Endothelial cell of umbilical vein (primary cell): ENCODE results near the gene TRIM37. TPM values are rescaled to one million over a fixed set of nuclear protein-coding genes. Genes with fewer than 3 reads are reported as not detected.

Experiments
- BruUV-seq: library from RNA; stranded (reverse); fragments of 400-500 nt; replicated peaks from 2 replicates; lab custom pipeline; 2021; lab: Mats Ljungman, UMichigan
- CTCF ChIA-PET: fragments of 300-600, 350-600 bp; sonication (Branson Sonifier 250); formaldehyde crosslinking; loops from one replicate; lab custom pipeline; 2021; ENCODE audit warnings: antibody characterized with exemption, inconsistent platforms; lab: Charles Lee
- POLR2A ChIA-PET: fragments of 300-600, 350-600 bp; sonication (Branson Sonifier 250); formaldehyde crosslinking; loops from one replicate; lab custom pipeline; 2021; ENCODE audit warnings: antibody characterized with exemption, inconsistent platforms; lab: Charles Lee
- DNase-seq: peaks from one replicate; pipeline ENCODE4 v3.0.0-alpha.2; 2011; ENCODE audit warnings: low read depth, low spot score
- FAIRE-seq: peaks from 2 replicates; lab custom pipeline; 2011; peaks lifted over from hg19 to GRCh38; lab: Jason Lieb, UNC
- H2AFZ ChIP-seq: 2 replicates; pipeline ENCODE4 v1.6.0; 2012; ENCODE audit warnings: low read depth, low read length, control low read depth, inconsistent platforms
- H3K27ac ChIP-seq: 2 replicates; pipeline ENCODE4 v1.5.1; 2011; ENCODE audit warnings: low read depth, mild to moderate bottlenecking, control low read depth, low read length, moderate library complexity; ENCODE audit not compliant: insufficient read depth
- H3K27me3 ChIP-seq, 2 experiments: 2 replicates each; pipeline versions ENCODE4 v1.6.0 to v1.6.1; 2011; ENCODE audit warnings: low read length in 2 of 2, mixed read lengths in 1 of 2; ENCODE audit not compliant: control insufficient read depth in 2 of 2, insufficient read depth in 2 of 2
- H3K36me3 ChIP-seq, 2 experiments: 2 replicates in 1 of 2; 3 replicates in 1 of 2; pipeline ENCODE4 v1.5.1; 2011; ENCODE audit warnings: low read length in 2 of 2, mild to moderate bottlenecking in 1 of 2, moderate library complexity in 1 of 2; ENCODE audit not compliant: control insufficient read depth in 2 of 2, insufficient read depth in 2 of 2; ENCODE audit errors: extremely low read depth in 1 of 2
- H3K4me1 ChIP-seq: 3 replicates; pipeline ENCODE4 v1.5.1; 2011; ENCODE audit warnings: mild to moderate bottlenecking, low read length; ENCODE audit not compliant: control insufficient read depth, insufficient read depth; ENCODE audit errors: extremely low read depth
- H3K4me2 ChIP-seq: 2 replicates; pipeline ENCODE4 v1.6.1; 2011; ENCODE audit warnings: low read length, control low read depth, mixed read lengths; ENCODE audit not compliant: insufficient read depth
- H3K4me3 ChIP-seq, 3 experiments: fragments of 200-600 bp in 1 of 3; sonication (generic), shearing (Covaris generic) in 1 of 3; replicated peaks in 1 of 3; 2 replicates each; pipeline ENCODE4 v1.5.1; 2011 to 2016; ENCODE audit warnings: control low read depth in 3 of 3, low read length in 3 of 3, mild to moderate bottlenecking in 2 of 3, inconsistent platforms in 1 of 3, low read depth in 1 of 3, moderate library complexity in 1 of 3; ENCODE audit not compliant: insufficient read depth in 1 of 3
- H3K79me2 ChIP-seq: 2 replicates; pipeline ENCODE4 v1.6.0; 2012; ENCODE audit warnings: low read length, inconsistent platforms; ENCODE audit not compliant: control insufficient read depth, insufficient read depth
- H3K9ac ChIP-seq: replicated peaks from 2 replicates; pipeline ENCODE3; 2011; ENCODE audit warnings: low read length, control low read depth; ENCODE audit not compliant: insufficient read depth; ENCODE audit errors: extremely low read depth
- H3K9me1 ChIP-seq: replicated peaks from 3 replicates; pipeline ENCODE4 v1.6.0; 2011; ENCODE audit warnings: mild to moderate bottlenecking, low read length; ENCODE audit not compliant: control insufficient read depth, insufficient read depth; ENCODE audit errors: extremely low read depth
- H3K9me3 ChIP-seq: replicated peaks from 2 replicates; pipeline ENCODE4 v1.5.1; 2012; ENCODE audit warnings: low read length, inconsistent platforms; ENCODE audit not compliant: control insufficient read depth, insufficient read depth
- H4K20me1 ChIP-seq: replicated peaks from 2 replicates; pipeline ENCODE3; 2011; ENCODE audit warnings: mild to moderate bottlenecking, low read length; ENCODE audit not compliant: control insufficient read depth, insufficient read depth; ENCODE audit errors: extremely low read depth
- EZH2 ChIP-seq: IDR thresholded peaks from 2 replicates; pipeline ENCODE4 v1.6.1; 2012; ENCODE audit warnings: borderline replicate concordance, low read depth, mild to moderate bottlenecking, moderate library complexity, low read length, inconsistent platforms; ENCODE audit not compliant: severe bottlenecking
- FOS ChIP-seq: IDR thresholded peaks from 2 replicates; pipeline ENCODE4 v1.6.1; 2011; ENCODE audit warnings: mild to moderate bottlenecking, low read length, moderate library complexity, borderline replicate concordance; ENCODE audit not compliant: insufficient read depth
- GATA2 ChIP-seq: IDR thresholded peaks from 2 replicates; pipeline ENCODE4 v1.7.0; 2011; ENCODE audit warnings: low read depth, mild to moderate bottlenecking, moderate library complexity, mixed read lengths, low read length; ENCODE audit not compliant: insufficient read length, insufficient read depth
- JUN ChIP-seq: IDR thresholded peaks from 2 replicates; pipeline ENCODE4 v1.6.1; 2011; ENCODE audit warnings: borderline replicate concordance, low read depth; ENCODE audit not compliant: insufficient read length, insufficient read depth
- MAX ChIP-seq: IDR thresholded peaks from 2 replicates; pipeline ENCODE4 v1.6.1; 2011; ENCODE audit not compliant: insufficient read depth, insufficient read length
- MYC ChIP-seq: IDR thresholded peaks from one replicate; pipeline ENCODE4 v1.6.1; 2011; ENCODE audit warnings: mild to moderate bottlenecking, low read depth, low read length
- POLR2A ChIP-seq: IDR thresholded peaks from 2 replicates; pipeline ENCODE4 v1.6.1; 2012; ENCODE audit warnings: low read depth, mild to moderate bottlenecking, control low read depth, low read length
- POLR2AphosphoS5 ChIP-seq: IDR thresholded peaks from 2 replicates; pipeline ENCODE4 v1.6.1; 2012; ENCODE audit warnings: low read depth, mild to moderate bottlenecking, control low read depth, low read length, moderate library complexity; ENCODE audit not compliant: insufficient read depth
- dilution Hi-C: fragments of 300-500 bp; cut with MboI; formaldehyde crosslinking; loops from one replicate; pipeline ENCODE4 v1.15.0; 2019; ENCODE audit warnings: low sequenced_read_pairs; ENCODE audit not compliant: extremely low pct_ligation_motif_present
- intact Hi-C: fragments of 100-400 bp; cut with micrococcal nuclease; formaldehyde crosslinking; loops from one replicate; pipeline ENCODE4 v1.10.0; 2022
- polyA plus RNA-seq, 4 experiments: library from polyadenylated mRNA; depleted of rRNA in 3 of 4; stranded (reverse) in 3 of 4; unstranded in 1 of 4; fragments of >200 nt; gene quantifications; 2 replicates each; pipeline versions ENCODE4 v1.2.1 to v1.2.3, GENCODE V29; 2011 to 2012; ENCODE audit warnings: missing spikeins in 1 of 4
- total RNA-seq: library from RNA; stranded (reverse); gene quantifications from 2 replicates; pipeline ENCODE4 v1.2.3, GENCODE V29; 2021
- TF ChIP-seq, protein P1 (sequence below), 2 donors: IDR thresholded peaks; 1 replicate in 1 of 2; 2 replicates in 1 of 2; pipeline ENCODE4 v1.5.1; 2011; ENCODE audit warnings: low read length in 2 of 2, mild to moderate bottlenecking in 2 of 2, moderate library complexity in 2 of 2, control low read depth in 1 of 2, inconsistent platforms in 1 of 2, low read depth in 1 of 2; ENCODE audit not compliant: insufficient read depth in 1 of 2; ENCODE audit errors: extremely low read depth in 1 of 2

Gene TRIM37
- total and polyA plus RNA-seq, 2 donors (not counting 3 experiments of a cell fraction or from before 2014, with no cell fraction given): 18.8 to 41.9 TPM

GRCh38 chr17:59093702-59094231, 12.9 kb downstream of the TRIM37 start:
- Histone ChIP-seq H3K9ac (peak overlapping the region; percentile 59), H2AFZ (peak overlapping the region; percentile 66), H3K9me3 (no peaks in the 10 kb centered on the region), H3K36me3 (peaks cover 0 to 5% of the 10 kb centered on the region in 2 experiments), H3K4me3 (peak overlapping the region in 1 of 3 experiments; percentile 25), H4K20me1 (no peaks in the 10 kb centered on the region), H3K4me2 (peak overlapping the region; percentile 81), H3K27ac (peak overlapping the region; percentile 83), H3K27me3 (no peaks in the 10 kb centered on the region), H3K4me1 (peaks cover 27% of the 10 kb centered on the region), H3K9me1 (no peaks in the 10 kb centered on the region), H3K79me2 (peaks cover 43% of the 10 kb centered on the region)
- DNase-seq (peak; percentile 93), FAIRE-seq (peak; percentile 56)
- peak; percentile 38 for TF ChIP-seq JUN
- peak; percentile 41 for TF ChIP-seq FOS
- no peak for TF ChIP-seq POLR2A
- TF ChIP-seq EZH2: no peak
- peak; percentile 65 for TF ChIP-seq GATA2
- TF ChIP-seq POLR2AphosphoS5: peak; percentile 52
- TF ChIP-seq, protein P1, sequence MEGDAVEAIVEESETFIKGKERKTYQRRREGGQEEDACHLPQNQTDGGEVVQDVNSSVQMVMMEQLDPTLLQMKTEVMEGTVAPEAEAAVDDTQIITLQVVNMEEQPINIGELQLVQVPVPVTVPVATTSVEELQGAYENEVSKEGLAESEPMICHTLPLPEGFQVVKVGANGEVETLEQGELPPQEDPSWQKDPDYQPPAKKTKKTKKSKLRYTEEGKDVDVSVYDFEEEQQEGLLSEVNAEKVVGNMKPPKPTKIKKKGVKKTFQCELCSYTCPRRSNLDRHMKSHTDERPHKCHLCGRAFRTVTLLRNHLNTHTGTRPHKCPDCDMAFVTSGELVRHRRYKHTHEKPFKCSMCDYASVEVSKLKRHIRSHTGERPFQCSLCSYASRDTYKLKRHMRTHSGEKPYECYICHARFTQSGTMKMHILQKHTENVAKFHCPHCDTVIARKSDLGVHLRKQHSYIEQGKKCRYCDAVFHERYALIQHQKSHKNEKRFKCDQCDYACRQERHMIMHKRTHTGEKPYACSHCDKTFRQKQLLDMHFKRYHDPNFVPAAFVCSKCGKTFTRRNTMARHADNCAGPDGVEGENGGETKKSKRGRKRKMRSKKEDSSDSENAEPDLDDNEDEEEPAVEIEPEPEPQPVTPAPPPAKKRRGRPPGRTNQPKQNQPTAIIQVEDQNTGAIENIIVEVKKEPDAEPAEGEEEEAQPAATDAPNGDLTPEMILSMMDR (IDR thresholded peaks at IDR 0.05; ENCODE audit: extremely low read depth in 1 of 2, insufficient read depth in 1 of 2, low read depth in 1 of 2, low read length in 2 of 2): no peak
- no peak for TF ChIP-seq MAX
- no peak for TF ChIP-seq MYC
- ChIA-PET POLR2A (no interaction called here), CTCF (interaction anchor here (1.0 to 1.5 kb wide), 3 partner anchors 13 to 36 kb away, joined by 3 to 5 read pairs (median 3); partner anchors contain the start of gene TRIM37)
- no TSS peak for BruUV-seq
- intact Hi-C loops (loop anchor here (1.0 to 5.0 kb wide), 4 partner anchors 13 to 576 kb away; partner anchors contain the start of gene TRIM37), dilution Hi-C loops (no loop called here)
